Activated T-helper 1 cell treated with Interleukin-2 at 50 U/mL for 16 hours (primary cell): ENCODE results near the gene CD8B.

ENCODE experiments used
- DNase-seq: peaks from one replicate; pipeline ENCODE4 v3.0.0-alpha.2; 2020; ENCODE audit warnings: low read depth

Gene CD8B

DNA sequence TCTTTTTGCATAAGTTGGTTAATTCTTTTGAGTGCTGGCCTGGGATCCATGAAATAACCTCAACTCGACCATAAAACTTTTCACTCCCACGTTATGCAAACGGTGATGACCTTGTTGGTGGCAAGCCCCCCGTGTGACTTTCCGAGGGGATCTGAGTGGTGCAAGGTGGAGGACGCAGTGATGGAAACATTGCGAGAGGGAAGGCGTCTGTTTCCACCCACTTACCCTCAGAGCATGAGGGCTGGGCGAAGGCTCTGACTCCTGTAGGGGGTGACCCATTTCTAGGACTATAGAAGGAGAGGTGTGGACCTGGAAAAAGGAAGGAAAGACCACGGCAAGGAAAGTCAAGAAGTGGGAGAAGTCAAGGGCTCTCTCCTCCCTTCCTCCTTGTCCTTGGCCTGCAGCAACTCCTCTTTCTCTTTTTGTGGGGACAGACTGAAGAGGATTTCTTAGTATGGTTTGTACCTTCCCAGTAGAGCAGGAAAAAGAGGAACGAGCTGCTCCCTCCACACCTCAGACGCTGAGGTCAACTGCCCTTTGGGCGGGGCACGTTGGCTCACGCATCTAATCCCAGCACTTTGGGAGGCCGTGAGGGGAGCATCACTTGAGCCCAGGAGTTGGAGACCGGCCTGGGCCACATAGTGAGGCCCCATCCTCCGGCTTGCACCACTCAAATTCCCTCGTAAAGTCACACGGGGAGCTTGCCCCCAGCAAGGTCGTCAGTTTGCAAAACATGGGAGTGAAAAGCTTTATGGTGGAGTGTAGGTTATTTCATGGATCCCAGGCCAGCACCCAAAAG, 55.4 kb downstream of the CD8B start:
- no peak for DNase-seq

DNA sequence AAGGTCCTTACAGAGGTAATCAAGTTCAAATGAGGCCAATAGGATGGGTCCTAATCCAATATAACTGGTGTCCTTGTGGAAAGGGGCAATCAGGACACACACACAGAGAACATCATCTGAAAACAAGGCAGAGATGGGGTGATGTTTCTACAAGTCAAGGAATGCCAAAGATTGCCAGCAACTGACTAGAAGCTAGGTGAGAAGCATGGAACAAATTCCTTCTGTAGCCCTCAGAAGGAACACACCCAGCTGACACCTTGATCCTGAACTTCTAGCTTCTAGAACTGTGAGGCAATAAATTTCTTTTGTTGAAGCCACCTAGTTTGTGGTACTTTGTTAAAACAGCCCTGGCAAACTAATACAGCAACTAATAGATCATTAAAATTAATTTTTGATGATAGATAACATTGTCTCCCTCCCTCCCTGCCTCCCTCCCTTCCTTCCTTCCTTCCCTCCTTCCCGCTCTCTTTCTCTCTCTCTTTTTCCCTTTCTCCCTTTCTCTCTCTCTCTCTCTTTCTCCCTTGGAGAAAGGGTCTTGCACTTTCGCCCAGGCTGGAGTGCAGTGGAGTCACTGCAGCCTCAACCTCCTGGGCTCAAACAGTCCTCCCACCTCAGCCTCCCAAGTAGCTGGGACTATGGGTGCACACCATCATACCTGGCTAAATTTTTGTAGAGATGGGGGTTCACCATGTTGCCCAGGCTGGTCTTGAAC, 60.7 kb downstream of the CD8B start:
- DNase-seq = no peak

DNA sequence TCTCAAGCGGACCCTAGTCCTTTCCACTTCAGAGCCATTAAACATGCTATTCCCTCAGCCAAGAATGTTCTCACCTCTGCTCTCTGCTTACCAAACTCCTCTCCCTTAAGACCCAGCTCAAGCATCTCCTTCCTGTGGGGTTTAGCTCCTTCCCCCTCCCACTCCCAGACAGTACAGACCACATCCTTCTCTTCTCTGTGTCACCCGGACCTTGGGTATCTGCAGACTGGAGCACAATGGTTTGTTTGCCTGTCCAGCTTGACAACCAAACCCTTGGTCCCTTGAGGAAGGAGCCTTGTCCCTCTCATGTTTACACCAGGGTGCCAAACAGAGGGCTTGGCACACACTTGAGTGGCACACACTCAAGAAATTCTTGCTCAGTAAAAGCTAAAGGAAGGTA, 66.8 kb downstream of the CD8B start:
- DNase-seq = no peak

DNA sequence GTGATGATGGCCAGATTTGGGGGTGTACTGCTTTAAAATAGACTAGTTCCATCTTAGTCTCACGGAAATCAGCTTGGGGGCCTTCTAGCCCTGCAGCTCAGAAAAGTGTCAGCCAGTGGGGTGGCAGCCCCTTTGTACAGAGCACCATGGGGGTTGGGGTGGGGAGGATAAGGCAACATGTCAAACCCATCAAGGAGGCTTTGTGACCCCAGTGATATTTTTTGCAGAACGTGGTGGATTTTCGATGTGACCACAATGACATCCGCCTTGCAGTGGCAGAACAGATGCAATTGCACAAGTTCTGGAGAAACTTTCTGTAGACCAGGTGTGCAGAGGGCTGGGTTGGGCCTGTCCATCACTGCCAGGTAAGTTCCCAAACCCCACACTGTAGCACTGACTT, 67.9 kb downstream of the CD8B start:
- no peak for DNase-seq

DNA sequence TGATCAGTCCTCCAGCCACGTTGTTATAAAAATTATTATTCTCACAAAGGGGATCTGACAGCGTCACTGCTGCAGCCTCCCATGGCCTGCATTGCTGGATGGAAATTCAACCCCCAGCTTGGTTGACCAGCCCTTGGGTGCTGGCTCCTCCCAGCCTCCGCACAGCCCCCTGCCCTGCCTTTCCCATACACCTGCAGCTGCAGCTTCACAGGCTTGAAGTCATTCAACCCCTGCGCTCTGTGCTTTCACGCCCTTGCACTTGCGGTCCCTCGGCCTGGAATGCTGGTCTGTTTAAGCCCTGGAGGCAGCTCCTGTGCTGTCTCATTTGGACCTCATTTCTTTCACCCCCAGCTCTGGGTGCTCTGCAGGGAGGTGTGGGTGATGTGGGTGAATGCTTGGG, 70.1 kb downstream of the CD8B start:
- no peak for DNase-seq

DNA sequence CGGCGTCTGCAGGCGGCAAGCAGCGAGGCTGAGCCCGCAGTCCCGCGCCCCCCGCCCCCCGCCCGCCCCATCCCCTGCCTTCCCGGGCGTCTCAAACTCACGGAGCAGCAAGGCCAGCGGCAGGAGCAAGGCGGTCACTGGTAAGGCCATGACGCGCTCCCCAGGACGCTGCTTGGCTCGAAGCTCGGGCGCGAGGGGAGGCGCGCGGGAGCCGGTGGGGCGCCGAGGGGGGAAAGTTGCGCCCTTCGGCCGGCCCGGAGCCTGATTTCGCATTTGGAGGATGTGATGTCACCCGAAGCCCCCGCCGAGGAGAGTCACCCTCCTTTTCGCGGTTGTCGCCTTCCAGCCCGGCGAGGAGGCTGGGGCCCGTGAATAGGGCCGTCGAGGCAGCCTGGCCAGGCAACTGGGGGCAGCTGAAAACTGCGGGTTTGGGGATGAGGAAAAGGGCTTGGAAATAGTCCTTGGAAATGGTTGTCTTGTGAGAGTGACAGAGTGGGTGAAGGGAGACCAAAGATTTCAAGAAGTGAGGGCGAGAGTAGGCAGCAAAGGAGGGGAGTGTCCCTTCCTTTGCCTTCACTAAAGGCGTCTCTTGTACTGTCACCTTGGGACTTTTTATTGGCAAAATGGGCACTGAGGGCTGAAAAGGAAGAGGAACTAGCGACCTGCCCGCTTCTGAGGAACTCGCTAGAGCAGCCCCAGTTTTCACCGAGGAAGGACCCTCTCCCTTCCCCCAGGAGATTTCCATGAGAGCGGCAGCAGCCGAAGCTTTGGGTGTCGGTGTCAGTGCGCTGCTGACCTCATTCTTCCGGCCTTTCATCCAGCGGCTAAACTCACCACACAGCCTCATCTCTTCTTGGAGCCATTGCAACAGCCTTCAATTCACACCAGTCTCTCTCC, 70.8 kb downstream of the CD8B start, which contains the start of gene CD8A:
TSS of gene CD8A (minus strand) at position 238 of the 897 bp plus-strand sequence. CDS start at position 150, 88 bp downstream.
- DNase-seq = no peak

DNA sequence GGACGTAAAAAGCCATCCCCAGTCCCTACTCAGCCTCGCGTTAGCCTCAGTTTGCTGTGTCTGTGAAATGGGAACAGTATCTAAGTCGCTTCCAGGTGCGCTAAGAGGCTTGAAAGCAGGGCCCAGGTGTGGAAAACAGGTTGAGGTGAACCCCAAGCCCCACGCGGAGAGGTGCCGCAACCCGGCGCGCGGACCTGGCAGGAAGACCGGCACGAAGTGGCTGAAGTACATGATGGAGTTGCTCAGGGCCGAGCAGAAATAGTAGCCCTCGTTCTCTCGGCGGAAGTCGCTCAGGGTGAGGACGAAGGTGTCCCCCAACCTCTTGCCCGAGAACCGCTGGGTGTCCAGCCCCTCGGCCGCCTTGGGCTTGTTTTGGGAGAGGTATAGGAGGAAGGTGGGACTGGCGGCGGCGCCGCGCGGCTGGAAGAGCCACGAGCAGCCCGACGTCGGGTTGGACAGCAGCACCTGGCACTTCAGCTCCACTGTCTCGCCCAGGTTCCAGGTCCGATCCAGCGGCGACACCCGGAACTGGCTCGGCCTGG, 71.5 kb downstream of the CD8B start:
- no peak for DNase-seq

DNA sequence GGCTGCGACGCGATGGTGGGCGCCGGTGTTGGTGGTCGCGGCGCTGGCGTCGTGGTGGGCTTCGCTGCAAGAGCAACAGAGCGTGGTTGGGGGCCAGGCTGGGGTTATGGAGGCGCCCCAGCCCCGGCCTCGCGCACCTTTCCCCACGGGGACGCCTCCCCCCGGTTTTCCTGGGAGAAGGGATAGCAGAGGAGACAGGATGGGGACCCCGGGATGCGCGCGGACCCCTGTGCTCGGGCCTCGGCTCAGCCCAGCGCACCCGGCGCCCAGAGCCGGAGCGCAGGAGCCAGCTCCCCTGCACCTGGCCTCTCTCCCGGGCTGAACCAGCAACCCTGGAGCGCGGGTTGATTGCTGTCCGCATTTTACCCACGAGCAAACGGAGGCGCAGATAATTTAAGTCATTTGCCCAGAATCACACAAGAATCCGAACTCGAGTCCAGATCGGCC, 72.0 kb downstream of the CD8B start:
- no peak for DNase-seq

DNA sequence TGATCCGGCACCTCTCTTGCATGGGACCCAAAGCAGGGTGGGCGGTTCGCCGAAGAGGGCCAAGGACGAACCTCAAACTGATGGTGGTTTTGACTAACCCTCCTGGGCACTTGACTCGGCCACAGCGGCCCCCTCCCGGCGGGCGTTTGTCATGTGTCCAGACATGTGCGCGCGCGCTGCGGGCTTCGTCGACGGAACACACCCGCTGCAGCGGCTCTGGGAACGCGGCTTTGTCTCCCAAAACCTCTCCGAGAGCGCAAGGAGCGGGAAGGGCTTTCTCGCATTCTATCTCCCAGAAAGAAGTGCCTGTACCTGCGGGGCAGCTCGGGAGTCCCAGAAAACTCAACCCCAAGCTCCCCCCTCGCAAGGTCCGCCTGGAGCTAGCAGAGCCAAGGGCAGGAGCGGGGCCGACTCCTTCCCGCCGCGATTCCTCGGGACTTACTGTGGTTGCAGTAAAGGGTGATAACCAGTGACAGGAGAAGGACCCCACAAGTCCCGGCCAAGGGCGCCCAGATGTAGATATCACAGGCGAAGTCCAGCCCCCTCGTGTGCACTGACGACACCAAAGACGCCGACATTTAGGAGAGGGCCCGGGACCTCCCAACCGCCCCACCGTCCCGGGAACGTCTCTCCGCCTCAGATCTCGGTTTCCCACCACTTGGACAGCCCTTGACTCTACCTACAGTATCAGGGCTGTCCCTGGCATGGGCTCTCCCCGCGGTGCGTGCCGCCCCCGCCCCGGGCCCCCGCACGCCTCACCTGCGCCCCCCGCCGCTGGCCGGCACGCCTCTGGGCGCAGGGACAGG, 72.6 kb downstream of the CD8B start:
- no peak for DNase-seq

DNA sequence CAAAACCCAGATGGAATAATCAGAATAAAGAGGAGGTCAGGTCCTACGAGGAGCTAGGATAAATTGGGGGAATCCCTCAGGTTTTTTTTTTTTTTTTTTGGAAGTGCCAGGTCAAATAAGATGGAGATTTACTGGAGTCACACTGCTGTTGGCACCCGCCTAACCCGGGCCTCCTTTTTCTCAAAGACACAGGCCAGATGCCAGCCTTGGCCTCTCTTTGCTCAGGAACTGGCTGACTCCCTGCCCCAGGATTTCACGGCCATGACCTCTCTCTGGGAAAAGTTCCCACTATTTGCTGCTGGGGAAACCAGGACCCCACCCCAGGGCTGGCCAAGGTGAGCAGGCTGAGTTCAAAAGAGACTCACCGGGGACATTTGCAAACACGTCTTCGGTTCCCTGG, 73.5 kb downstream of the CD8B start:
- no peak for DNase-seq

DNA sequence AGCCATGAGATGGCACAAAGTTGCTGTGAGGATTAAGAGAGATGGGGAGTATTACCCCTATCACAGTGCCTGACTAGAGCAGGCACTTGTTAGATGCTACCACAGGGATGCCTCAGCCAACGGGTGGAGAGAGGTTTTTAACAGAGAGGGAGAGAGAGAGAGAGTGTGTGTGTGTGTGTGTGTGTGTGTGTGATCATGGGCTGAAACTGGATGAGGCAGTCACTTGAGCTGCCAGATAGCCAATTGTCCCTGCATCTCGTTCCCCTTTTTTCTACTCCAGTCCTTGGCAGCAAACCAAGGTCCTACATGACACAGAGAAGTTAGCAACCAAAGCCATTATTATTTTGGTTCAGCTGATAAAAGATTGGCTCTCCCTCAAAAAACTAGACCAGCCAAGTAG, 74.0 kb downstream of the CD8B start:
- DNase-seq = no peak

DNA sequence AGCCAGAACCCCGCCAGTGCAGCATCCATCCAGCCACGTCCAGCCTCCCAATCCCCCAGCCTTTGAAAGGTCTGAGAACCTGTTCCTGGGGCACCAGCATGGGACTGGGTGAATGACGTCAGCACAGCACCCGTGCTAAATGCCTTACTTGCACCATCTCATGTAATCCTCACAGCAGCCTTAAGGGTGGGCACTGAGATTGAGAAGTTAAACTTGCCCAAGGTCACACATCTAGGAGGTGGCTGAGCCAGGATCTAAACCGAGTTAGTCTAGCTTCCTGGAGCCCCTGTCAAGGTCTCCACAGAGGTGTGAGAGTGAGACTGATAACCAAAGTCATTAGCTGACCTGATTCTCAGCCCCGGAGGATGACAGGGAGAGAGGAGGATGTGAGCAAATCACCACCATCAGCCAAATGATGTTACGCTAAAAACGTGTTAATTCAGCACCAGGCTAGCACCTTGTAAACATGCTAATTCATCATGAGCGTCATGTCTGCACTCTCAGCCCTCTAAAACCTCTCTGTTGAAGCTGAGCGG, 75.6 kb downstream of the CD8B start:
- no peak for DNase-seq

DNA sequence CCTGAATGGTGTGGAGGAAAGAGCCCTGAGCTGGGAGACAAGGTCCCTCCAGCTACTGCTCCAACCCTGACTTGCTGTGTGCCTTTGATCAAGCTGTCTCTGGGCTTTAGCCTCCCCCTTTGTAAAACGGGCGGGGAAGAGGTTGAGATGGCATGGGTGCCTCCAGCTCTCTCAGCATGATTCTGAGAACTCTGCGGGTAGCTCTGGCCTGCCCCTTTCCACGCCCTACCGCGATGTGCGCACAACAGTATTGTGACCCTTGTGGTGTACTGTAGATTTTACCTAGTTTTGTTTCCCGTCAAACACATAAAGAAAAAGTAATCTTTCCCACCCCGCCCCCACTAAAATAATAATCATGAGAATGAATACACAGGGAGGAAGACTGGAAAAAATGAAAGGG, 76.2 kb downstream of the CD8B start:
- no peak for DNase-seq

DNA sequence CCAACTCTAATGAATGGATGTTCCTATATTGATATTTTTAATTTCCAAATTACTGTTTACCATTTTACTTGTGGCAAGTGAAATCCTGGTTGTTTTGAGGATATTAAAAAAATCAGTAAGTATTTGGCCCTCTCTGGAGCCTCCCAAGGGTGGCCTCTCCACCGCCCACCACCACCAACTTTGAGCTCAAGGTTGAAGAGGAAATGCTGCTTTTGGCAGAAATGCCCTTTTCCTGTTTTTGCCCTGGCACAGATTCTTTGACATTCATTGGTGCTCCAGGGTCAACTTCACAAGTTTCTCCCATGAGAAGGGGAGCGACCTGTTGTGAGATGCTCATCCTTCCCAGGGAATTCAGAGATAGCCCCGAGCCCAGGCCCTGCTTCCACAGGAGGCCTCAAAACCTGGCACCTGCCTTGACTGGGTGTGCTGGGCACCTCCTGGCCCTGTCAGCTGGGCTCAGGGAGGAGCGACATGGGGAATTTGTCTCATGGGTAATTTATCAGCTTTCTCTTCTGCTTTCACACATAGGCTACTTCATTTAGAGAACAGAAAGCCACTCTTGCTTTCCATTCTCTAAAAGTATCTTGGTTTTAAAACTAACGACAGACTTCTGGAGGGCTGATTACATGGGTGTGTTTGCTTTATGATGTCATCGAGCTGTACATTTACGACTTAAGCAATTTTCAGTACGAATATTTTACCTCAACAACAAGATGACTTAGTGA, 77.9 kb downstream of the CD8B start:
- no peak for DNase-seq

DNA sequence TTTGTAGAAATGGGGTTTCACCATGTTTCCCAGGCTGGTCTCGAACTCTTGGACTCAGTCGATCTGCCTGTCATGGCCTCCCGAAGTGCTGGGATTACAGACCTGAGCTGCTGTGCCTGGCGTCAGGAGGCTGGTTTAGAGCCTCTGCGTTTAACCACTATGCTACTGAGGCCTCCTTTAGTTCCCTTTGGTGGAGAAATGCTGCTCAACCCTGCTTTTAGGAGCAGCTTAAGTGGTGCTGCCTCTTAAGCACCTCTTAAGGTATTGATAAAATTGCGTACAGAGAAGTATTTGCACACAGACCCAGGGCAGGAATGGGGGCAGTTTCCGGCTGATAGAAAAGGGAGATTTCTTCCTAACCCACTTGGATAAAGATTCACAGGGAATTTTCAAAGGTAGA, 78.9 kb downstream of the CD8B start:
- no peak for DNase-seq

DNA sequence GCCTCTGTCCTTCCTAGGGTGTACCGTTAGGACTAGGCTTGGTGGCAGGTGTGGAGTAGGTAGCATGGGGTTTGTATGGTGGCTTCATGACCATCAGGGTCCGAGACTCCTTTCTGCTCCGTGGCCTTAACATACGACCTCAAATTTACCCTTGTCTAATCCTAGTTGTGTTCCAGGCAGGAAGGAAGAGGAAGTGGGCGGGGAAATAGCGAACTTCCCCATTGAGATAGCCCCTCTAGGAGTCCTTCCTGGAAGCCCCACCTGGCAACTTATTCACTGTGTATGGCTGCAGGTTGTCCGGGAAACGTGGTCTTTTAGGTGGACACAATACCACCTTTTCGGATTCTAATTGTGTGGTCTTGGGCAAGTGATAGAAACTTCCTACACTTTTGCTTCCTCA, 80.3 kb downstream of the CD8B start:
- no peak for DNase-seq

DNA sequence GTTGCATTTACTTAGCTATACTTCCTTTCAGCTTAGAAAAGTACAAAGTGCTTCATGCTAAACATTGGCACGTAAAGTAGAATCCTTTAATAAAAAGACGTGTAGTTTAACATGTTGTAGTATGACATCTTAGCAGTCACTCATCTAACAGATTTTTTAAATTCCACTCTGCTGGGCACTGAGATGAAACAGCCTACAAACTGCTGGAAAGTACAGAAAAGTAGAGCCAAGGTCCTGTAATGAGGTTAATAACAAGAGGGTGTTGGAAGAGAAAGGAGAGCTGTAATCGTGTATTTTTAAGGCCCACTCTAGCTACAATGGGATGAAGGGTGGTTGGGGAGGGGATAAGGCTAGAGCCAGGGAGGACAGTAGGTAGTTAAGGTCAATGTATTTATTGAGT, 81.7 kb downstream of the CD8B start:
- DNase-seq = no peak

DNA sequence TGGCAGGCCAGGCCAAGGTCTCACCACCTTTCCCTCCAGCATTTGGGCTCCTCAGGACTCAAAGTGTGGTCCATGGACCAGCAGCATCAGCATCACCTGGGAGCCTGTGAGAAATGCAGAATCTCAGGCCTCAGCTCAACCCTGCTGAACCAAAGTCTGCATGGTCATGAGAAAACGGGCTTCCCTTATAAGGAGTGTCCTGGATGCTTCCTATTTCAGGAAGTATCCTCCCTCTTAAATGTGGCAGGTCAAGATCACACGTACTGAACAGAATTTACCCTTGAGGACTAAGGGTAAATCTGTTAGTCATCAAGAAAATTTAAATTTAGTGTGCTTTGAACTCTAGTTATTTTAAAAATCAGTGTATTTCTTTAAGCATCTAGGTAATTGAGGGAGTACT, 82.7 kb downstream of the CD8B start:
- no peak for DNase-seq

DNA sequence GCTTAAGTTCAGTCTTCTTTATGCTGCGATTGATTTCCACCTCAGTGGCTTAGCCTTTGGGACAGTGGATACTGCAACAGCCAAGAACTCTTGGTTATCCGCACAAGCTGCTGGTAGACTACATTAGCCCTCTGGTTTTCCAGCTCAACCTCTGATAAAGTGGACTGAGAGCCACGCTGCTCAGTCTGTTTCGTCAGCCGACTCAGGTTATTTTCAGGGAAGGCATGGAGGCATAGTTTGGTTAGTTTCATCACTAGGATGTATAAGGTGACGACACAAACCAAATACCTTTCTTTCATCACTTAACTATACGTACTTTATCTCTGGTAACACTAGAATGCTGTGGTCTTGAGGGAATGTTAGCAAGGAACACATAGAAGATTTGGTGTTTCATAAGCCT, 85.2 kb downstream of the CD8B start:
- DNase-seq = no peak

DNA sequence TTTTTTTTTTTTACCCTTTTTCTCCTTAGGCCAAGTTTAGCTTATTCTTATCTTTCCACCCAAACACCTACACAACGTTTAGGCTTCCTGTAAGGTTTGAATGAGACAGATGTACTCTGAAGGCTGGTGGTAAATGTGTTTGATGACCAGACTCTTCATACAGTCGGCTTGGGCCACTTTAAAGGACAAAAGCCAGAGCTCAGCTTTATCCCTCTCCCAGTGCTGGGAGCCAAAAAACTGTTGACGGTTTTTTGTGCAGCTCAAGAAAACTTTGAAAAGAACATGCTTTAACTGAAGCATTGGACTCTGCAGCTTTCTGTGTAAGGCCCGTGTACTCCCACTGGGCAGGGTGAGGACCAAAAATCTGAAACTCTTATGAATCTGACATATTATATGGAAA, 86.3 kb downstream of the CD8B start:
- DNase-seq = no peak
